ENCODE data around the gene EVI2A. TPM values are rescaled to one million over a fixed set of nuclear protein-coding genes. Genes with fewer than 3 reads are reported as not detected.
A peak's percentile ranks its signal among the peaks of the same experiment; 100 is the strongest.

EVI2A gene
- total and polyA plus RNA-seq, 9 of the 15 experiments (the other 6 are each of a cell fraction or from before 2014, with no cell fraction given), result 0.06 to 0.37 (median 0.15) TPM; not detected in 3

DNA sequence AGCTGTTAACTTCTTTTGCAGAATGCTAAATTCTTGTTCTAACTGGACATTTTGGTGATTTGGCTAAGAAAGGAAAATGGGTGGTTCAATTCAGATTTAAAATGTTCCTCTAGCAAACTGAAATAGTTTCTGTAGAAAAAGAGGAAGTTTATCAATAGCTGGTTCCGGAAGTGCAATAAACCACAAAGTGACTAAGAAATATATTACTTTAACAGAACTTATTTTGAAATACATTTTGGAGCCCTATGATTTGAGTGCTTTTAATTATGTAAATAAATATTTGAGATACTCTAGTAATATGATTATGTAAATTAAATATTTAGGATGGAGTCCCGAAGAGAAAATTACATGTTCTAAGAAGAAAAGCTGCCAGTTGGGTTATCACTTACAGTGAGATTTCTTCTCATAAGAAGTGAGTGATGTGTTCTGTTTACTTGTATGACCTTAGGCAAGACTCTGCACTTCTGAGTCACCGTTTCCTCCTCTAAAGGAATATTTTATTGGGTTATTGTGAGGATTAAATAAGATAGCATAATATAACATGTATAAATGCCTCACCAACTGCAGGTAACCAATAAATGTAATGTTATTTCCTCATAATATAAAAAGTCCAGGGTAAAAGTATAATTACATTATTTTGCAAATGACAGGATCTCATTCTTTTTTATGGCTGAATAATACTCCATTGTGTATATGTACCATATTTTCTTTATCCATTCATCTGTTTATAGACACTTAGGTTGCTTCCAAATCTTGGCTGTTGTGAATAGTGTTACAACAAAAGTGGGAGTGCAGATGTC lies 7.2 kb downstream of the EVI2A start, which contains the start of gene EVI2B (continued):
- TF ChIP-seq SMAD3 (CRISPR knock-in tag; conservative IDR thresholded peaks at IDR 0.05) (no peak), ZBTB9 (CRISPR knock-in tag; IDR thresholded peaks at IDR 0.05) (no peak), ETV1 (tag; conservative IDR thresholded peaks at IDR 0.05; ENCODE audit: low read depth) (peak; percentile 68), PHF8 (IDR thresholded peaks at IDR 0.05; ENCODE audit: borderline replicate concordance, low read length) (no peak), DPF2 (IDR thresholded peaks at IDR 0.05) (peak; percentile 75; the same call in 1 of the 2 replicates), RBM25 (IDR thresholded peaks at IDR 0.05; ENCODE audit: low read depth, low read length, severe bottlenecking) (peak; percentile 74), CEBPG (CRISPR knock-in tag; IDR thresholded peaks at IDR 0.05) (no peak), CEBPG (tag; conservative IDR thresholded peaks at IDR 0.05 in 1 of 2, IDR thresholded peaks at IDR 0.05 in 1 of 2) (peak in 1 of 2 experiments; percentile 58; a peak in 1 of 4 replicates), NCOA4 (IDR thresholded peaks at IDR 0.05; ENCODE audit: partially characterized antibody) (no peak), ESRRA (IDR thresholded peaks at IDR 0.05; ENCODE audit: borderline replicate concordance, low read depth) (peak; percentile 32; the same call in 1 of the 2 replicates), ZNF274 (IDR thresholded peaks at IDR 0.05; ENCODE audit: borderline replicate concordance, low read depth, low read length) (no peak), EP400 (IDR thresholded peaks at IDR 0.05) (0 out of 2 replicates have a peak, but pooled peaks have one; percentile 38), RCOR1 (IDR thresholded peaks at IDR 0.05; ENCODE audit: borderline replicate concordance in 1 of 2, low read depth in 2 of 2, low read length in 2 of 2) (0 out of 4 replicates have a peak, but pooled peaks of 1 of the 2 experiments have one; percentile 5)
- TF ChIP-seq, protein P1, sequence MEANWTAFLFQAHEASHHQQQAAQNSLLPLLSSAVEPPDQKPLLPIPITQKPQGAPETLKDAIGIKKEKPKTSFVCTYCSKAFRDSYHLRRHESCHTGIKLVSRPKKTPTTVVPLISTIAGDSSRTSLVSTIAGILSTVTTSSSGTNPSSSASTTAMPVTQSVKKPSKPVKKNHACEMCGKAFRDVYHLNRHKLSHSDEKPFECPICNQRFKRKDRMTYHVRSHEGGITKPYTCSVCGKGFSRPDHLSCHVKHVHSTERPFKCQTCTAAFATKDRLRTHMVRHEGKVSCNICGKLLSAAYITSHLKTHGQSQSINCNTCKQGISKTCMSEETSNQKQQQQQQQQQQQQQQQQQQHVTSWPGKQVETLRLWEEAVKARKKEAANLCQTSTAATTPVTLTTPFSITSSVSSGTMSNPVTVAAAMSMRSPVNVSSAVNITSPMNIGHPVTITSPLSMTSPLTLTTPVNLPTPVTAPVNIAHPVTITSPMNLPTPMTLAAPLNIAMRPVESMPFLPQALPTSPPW (CRISPR knock-in tag; IDR thresholded peaks at IDR 0.05), result 0 out of 2 replicates have a peak, but pooled peaks have one; percentile 9
- TF ChIP-seq, protein P2, sequence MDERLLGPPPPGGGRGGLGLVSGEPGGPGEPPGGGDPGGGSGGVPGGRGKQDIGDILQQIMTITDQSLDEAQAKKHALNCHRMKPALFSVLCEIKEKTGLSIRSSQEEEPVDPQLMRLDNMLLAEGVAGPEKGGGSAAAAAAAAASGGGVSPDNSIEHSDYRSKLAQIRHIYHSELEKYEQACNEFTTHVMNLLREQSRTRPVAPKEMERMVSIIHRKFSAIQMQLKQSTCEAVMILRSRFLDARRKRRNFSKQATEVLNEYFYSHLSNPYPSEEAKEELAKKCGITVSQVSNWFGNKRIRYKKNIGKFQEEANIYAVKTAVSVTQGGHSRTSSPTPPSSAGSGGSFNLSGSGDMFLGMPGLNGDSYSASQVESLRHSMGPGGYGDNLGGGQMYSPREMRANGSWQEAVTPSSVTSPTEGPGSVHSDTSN (CRISPR knock-in tag; IDR thresholded peaks at IDR 0.05; ENCODE audit: low read depth), result no peak
- TF ChIP-seq, protein P2 (tag; conservative IDR thresholded peaks at IDR 0.05; ENCODE audit: low read depth), result peak; percentile 36; the same call in 1 of the 2 replicates
